PC-9 (cell line): ENCODE measurements around the gene LELP1. TPM values are rescaled to one million over a fixed set of nuclear protein-coding genes. Genes with fewer than 3 reads are reported as not detected.

Experiments used
- BruUV-seq: library from RNA; stranded (reverse); fragments of 400-500 nt; replicated peaks from 2 replicates; lab custom pipeline; 2021; lab: Mats Ljungman, UMichigan
- CTCF ChIA-PET: fragments of 300-600 bp; sonication (Branson Sonifier 250); formaldehyde crosslinking; loops from one replicate; lab custom pipeline; 2022; ENCODE audit warnings: antibody characterized with exemption; lab: Charles Lee
- POLR2A ChIA-PET: fragments of 300-600 bp; sonication (Branson Sonifier 250); formaldehyde crosslinking; loops from one replicate; lab custom pipeline; 2022; ENCODE audit warnings: antibody characterized with exemption; ENCODE audit not compliant: unreplicated experiment; lab: Charles Lee
- DNase-seq, 2 experiments: peaks; one replicate each; pipeline versions ENCODE4 v3.0.0 to v3.0.0-alpha.2; 2015 to 2022; ENCODE audit warnings: mixed read lengths in 1 of 2
- H2AFZ ChIP-seq: fragments of 200-600 bp; sonication (generic); 2 replicates; pipeline ENCODE4 v1.8.1; 2017; ENCODE audit warnings: antibody characterized with exemption
- H3F3A ChIP-seq: fragments of 200-600 bp; sonication (generic); 2 replicates; pipeline ENCODE4 v1.8.1; 2017; ENCODE audit warnings: antibody characterized with exemption, mild to moderate bottlenecking, low read depth; ENCODE audit not compliant: insufficient read depth
- H3K27ac ChIP-seq: fragments of 200-600 bp; sonication (generic); 2 replicates; pipeline ENCODE4 v1.6.1; 2016; ENCODE audit warnings: mixed run types
- H3K27me3 ChIP-seq: fragments of 200-600 bp; sonication (generic); 2 replicates; pipeline ENCODE4 v1.6.1; 2016; ENCODE audit warnings: low read depth, mixed run types; ENCODE audit not compliant: insufficient read depth
- H3K36me3 ChIP-seq: fragments of 200-600 bp; sonication (generic); 2 replicates; pipeline ENCODE4 v1.6.1; 2016; ENCODE audit warnings: low read depth, mixed run types
- H3K4me1 ChIP-seq: fragments of 200-600 bp; sonication (generic); replicated peaks from 2 replicates; pipeline ENCODE4 v1.6.1; 2016; ENCODE audit warnings: mixed run types; ENCODE audit not compliant: insufficient read depth
- H3K4me2 ChIP-seq: fragments of 200-600 bp; sonication (generic); 2 replicates; pipeline ENCODE4 v1.6.1; 2017; ENCODE audit warnings: mixed run types
- H3K4me3 ChIP-seq: fragments of 200-600 bp; sonication (generic); 2 replicates; pipeline ENCODE4 v1.6.1; 2016; ENCODE audit warnings: mixed run types
- H3K79me2 ChIP-seq: fragments of 200-600 bp; sonication (generic); 2 replicates; pipeline ENCODE4 v1.6.1; 2017; ENCODE audit warnings: low read depth, mixed run types
- H3K9me2 ChIP-seq: fragments of 200-600 bp; sonication (generic); 2 replicates; pipeline ENCODE4 v1.8.1; 2017; ENCODE audit warnings: mild to moderate bottlenecking; ENCODE audit not compliant: insufficient read depth
- H3K9me3 ChIP-seq: fragments of 200-600 bp; sonication (generic); 2 replicates; pipeline ENCODE4 v1.8.1; 2016; ENCODE audit warnings: low read depth; ENCODE audit not compliant: insufficient read depth
- H4K20me1 ChIP-seq: fragments of 200-600 bp; sonication (generic); 2 replicates; pipeline ENCODE4 v1.8.1; 2017; ENCODE audit not compliant: insufficient read depth
- CTCF ChIP-seq: fragments of 200-600 bp; sonication (generic); conservative IDR thresholded peaks from 2 replicates; pipeline ENCODE4 v1.6.1; 2017; ENCODE audit warnings: mixed run types, antibody characterized with exemption, mild to moderate bottlenecking, moderate library complexity
- EZH2 ChIP-seq: fragments of 200-600 bp; sonication (generic); IDR thresholded peaks from 2 replicates; pipeline ENCODE4 v1.8.0; 2017; ENCODE audit warnings: antibody characterized with exemption, low read depth
- intact Hi-C: fragments of 100-400 bp; cut with micrococcal nuclease; formaldehyde crosslinking; loops from one replicate; pipeline ENCODE4 v1.10.0; 2022; ENCODE audit not compliant: unreplicated experiment
- total RNA-seq: library from RNA; stranded (reverse); gene quantifications from 2 replicates; pipeline ENCODE4 v1.2.3, GENCODE V29; 2021

LELP1 gene
- total RNA-seq, 1 experiment from 2014 or later, result not detected

GRCh38 chr1:153210206-153210605, 7.0 kb downstream of the LELP1 start:
- no peak overlapping the region for H3K4me3 ChIP-seq
- H3K4me1 ChIP-seq, result no peaks in the 10 kb centered on the region
- H3K27ac ChIP-seq, result no peak overlapping the region
- intact Hi-C loops, result no loop called here
- H3K9me3 ChIP-seq, result no peaks in the 10 kb centered on the region
- ChIA-PET POLR2A (no interaction called here), CTCF (no interaction called here)
- no peaks in the 10 kb centered on the region for H3K79me2 ChIP-seq
- H3K4me2 ChIP-seq, result no peak overlapping the region
- no peaks in the 10 kb centered on the region for H3K36me3 ChIP-seq
- BruUV-seq, result no TSS peak
- H3F3A ChIP-seq, result no peaks in the 10 kb centered on the region
- no peaks in the 10 kb centered on the region for H3K9me2 ChIP-seq
- H2AFZ ChIP-seq, result no peak overlapping the region
- H3K27me3 ChIP-seq, result peaks cover 31% of the 10 kb centered on the region
- TF ChIP-seq CTCF (no peak), EZH2 (no peak)
- DNase-seq, result no peak
- no peaks in the 10 kb centered on the region for H4K20me1 ChIP-seq

- intact Hi-C loops, result no loop called here
- Histone ChIP-seq H3K4me3 (no peak overlapping the region), H3K9me3 (no peaks in the 10 kb centered on the region), H4K20me1 (no peaks in the 10 kb centered on the region), H3K27me3 (peaks cover 22% of the 10 kb centered on the region; the same call in 1 of the 2 replicates), H3K36me3 (no peaks in the 10 kb centered on the region), H3K4me2 (no peak overlapping the region), H3K79me2 (no peaks in the 10 kb centered on the region), H3K4me1 (no peaks in the 10 kb centered on the region), H2AFZ (no peak overlapping the region), H3F3A (no peaks in the 10 kb centered on the region), H3K27ac (no peak overlapping the region), H3K9me2 (no peaks in the 10 kb centered on the region)
- TF ChIP-seq EZH2 (no peak), CTCF (no peak)
- DNase-seq, result no peak
- POLR2A ChIA-PET, result no interaction called here
- CTCF ChIA-PET, result no interaction called here
- BruUV-seq, result no TSS peak
Measured at GRCh38 chr1:153212201-153212600, 9.0 kb downstream of the LELP1 start.

- intact Hi-C loops, result no loop called here
- POLR2A ChIA-PET, result no interaction called here
- no peaks in the 10 kb centered on the region for H3K9me3 ChIP-seq
Measured at GRCh38 chr1:153213519-153213918, 10.3 kb downstream of the LELP1 start.

More at GRCh38 chr1:153213519-153213918, 10.3 kb downstream of the LELP1 start:
- H2AFZ ChIP-seq, result no peak overlapping the region
- H3K4me2 ChIP-seq, result no peak overlapping the region
- CTCF ChIA-PET, result no interaction called here
- no peaks in the 10 kb centered on the region for H3K79me2 ChIP-seq
- no peaks in the 10 kb centered on the region for H3K36me3 ChIP-seq
- H4K20me1 ChIP-seq, result no peaks in the 10 kb centered on the region
- H3K4me3 ChIP-seq, result no peak overlapping the region
- no peaks in the 10 kb centered on the region for H3K4me1 ChIP-seq
- H3K27ac ChIP-seq, result no peak overlapping the region
- BruUV-seq, result no TSS peak
- H3F3A ChIP-seq, result no peaks in the 10 kb centered on the region
- TF ChIP-seq CTCF (no peak), EZH2 (no peak)
- no peak for DNase-seq
- no peaks in the 10 kb centered on the region for H3K9me2 ChIP-seq
- H3K27me3 ChIP-seq, result peaks cover 22% of the 10 kb centered on the region; the same call in 1 of the 2 replicates
